NCI-H446 treated with DMSO at 0.1 percent for 48 hours (cell line): Measurements from ENCODE around the gene HMGN4.
A peak's percentile ranks its signal among the peaks of the same experiment; 100 is the strongest.

Experiments used
- DNase-seq: peaks from one replicate; lab custom pipeline; 2025; lab: John Stamatoyannopoulos, UW

Gene HMGN4

GRCh38 chr6:26577720-26578072 lies 39.5 kb downstream of the HMGN4 start:
- DNase-seq: no peak

- no peak for DNase-seq
These were observed 40.1 kb downstream of the HMGN4 start for GRCh38 chr6:26578279-26578678.

- DNase-seq: no peak
These were observed 40.6 kb downstream of the HMGN4 start for GRCh38 chr6:26578741-26579140.

- DNase-seq: no peak
These were observed 43.2 kb downstream of the HMGN4 start for GRCh38 chr6:26581164-26581915.

- no peak for DNase-seq
These were observed 50.8 kb downstream of the HMGN4 start for GRCh38 chr6:26588965-26589364.

GRCh38 chr6:26592649-26593048 lies 54.5 kb downstream of the HMGN4 start:
- DNase-seq: peak; percentile 2

- no peak for DNase-seq
These were observed 55.3 kb downstream of the HMGN4 start for GRCh38 chr6:26593278-26594130.

GRCh38 chr6:26594131-26594498 lies 55.9 kb downstream of the HMGN4 start:
- DNase-seq: no peak

GRCh38 chr6:26594730-26595632 lies 56.8 kb downstream of the HMGN4 start:
- DNase-seq: peak; percentile 33

- DNase-seq: peak; percentile 77
These were observed 57.6 kb downstream of the HMGN4 start for GRCh38 chr6:26595669-26596269.
